Activated gamma-delta T cell treated with Interleukin-2 at 50 U/mL for 16 hours (primary cell): ENCODE results near the gene ZNF579.

ENCODE experiments used
- DNase-seq: peaks from one replicate; pipeline ENCODE4 v3.0.0-alpha.2; 2020

The ZNF579 gene

DNA sequence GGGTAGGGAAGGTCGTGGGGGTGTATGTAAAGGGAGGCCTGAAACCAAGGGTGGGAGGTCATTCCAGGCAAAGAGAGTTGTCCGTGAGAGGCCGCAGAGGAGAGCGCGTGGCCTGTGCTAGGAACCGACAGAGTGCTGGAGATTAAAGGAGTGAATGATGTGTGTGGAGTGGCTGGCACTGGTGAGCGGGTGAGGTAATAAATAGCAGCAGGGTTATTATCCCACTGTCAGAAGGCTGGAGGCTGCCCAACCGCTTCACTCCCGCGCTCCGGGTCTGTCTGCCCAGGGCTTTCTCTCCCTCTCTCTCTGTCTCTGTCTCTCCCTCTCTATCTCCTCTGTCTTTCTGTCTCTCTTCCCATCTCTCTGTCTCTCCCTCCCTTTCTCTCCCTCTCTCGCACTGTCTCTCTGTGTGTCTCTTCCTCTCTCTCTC, 17.4 kb downstream of the ZNF579 start:
- no peak for DNase-seq

GRCh38 chr19:55559684-55560083, 21.0 kb downstream of the ZNF579 start:
- DNase-seq: no peak

- DNase-seq: no peak
These were observed 25.9 kb downstream of the ZNF579 start for GRCh38 chr19:55554741-55555152.

DNA sequence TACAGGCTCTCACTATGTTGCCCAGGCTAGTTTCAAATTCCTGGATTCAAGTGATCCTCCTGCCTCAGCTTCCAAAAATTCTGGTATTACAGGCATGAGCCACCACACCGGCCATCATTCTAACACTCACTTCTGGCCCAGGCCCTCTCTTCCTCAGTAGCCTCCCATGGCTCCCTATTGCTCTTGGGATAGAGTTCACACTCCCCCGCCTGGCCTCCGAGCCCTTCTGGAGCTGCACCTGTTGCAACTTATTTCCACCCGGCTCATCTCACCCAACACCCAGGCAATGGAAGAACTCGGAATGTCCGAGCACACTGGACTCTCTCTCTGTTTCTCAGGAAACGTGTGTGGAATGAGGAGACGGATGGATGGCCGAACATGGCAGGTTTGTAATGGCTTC, 26.3 kb downstream of the ZNF579 start:
- no peak for DNase-seq

DNA sequence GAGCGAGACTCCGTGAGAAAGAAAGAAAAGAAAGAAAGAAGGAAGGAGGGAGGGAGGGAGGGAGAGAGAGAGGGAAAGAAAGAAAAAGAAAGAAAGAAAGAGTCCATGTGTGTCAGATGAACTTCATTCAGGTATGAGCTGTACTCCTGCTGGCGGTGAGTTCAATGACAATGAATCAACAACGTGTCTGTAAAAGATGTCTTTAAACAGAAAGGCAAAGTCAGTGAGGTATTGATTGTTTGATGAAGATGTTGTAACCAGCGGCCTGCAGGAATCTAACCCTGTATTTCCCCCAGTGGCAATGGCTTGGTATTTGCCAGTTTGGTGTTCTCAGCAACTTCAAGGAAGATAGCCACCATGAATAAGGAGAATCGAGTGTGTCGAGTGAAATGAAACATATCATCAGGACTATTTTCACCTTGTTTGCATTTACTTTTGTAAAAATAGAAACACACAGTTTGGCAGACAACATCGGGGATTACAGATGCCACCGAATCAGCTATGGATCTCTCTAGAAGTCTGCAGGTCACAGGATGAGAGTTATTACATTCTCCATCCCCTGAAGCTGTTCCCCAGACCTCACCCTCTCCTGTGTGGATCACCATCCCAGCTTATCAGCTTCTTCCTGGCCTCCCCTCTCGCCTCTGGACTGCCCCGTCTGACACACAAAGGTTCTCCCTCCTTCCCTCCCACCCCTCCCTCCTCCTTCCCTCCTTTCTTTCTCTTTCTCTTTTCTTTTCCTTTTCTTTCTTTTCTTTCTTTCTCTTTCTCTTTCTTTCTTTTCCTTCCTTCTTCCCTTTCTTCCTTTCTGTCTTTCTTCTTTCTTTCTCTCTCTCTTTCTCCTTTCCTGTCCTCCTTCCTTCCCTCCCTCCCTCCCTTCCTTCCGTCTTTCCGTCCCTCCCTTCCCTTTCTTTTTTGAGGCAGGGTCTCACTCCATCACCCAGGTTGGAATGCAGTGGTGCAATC, 27.1 kb downstream of the ZNF579 start:
- DNase-seq: no peak

DNA sequence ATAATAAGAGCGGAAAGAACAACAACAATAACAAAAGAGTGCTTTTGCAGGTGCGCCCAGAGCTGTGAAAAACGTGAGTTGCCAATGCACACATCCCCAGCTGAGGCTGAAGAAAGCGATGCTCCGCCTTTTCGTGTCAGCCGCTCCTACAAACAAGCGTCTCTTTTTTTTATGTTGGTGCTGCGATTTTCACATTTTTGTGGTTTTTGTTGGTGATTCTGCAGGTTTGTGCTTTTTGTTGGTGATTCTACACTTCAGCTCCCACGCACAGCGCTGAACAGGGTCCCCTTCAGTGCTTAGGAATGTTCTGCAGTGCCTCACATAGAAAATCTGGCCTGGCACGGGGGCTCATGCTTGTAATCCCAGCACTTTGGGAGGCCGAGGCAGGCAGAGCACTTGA, 28.0 kb downstream of the ZNF579 start:
- DNase-seq: no peak

GRCh38 chr19:55552206-55552605, 28.4 kb downstream of the ZNF579 start:
- DNase-seq: no peak

- DNase-seq: no peak
These were observed 30.4 kb downstream of the ZNF579 start for GRCh38 chr19:55550321-55550650.

DNA sequence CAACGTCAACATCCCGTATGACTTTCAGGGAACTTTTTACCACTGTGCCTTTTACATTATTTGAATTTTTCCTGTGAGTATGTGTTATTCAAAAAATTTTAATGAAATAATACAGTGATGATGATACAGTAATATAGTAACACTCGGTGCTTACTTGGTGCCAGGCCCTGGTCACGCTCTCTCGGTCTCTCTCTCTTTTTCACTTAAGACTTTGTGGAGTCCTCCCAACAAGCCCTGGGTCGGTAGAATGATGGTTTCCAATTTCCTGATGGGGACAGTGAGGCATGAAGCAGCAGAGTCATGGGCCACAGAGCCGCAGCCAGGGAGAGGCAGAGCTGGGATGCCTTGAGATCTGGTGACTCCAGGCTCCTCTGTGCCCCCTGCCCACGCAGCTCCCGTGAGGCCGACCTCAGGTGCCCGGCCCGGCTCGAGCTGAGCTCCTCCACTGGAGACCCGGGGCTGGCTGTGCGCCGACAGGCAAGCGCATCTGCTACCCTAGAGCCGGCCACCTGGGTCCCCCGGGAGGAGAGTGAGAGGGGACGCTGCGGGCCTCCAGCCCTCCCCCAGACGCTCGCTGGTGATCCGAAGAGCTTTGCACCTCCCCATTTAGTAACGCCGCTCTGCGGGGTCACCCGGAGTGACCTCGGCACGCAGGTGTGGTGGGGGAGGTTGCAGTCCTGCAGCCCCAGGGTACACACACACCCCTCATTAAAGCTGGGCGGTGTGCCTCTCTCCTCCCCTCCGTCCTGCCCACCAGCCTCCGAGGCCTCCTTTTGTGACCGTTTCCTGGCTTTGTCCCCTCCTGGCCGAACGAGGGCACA, 30.9 kb downstream of the ZNF579 start:
- DNase-seq: no peak

DNA sequence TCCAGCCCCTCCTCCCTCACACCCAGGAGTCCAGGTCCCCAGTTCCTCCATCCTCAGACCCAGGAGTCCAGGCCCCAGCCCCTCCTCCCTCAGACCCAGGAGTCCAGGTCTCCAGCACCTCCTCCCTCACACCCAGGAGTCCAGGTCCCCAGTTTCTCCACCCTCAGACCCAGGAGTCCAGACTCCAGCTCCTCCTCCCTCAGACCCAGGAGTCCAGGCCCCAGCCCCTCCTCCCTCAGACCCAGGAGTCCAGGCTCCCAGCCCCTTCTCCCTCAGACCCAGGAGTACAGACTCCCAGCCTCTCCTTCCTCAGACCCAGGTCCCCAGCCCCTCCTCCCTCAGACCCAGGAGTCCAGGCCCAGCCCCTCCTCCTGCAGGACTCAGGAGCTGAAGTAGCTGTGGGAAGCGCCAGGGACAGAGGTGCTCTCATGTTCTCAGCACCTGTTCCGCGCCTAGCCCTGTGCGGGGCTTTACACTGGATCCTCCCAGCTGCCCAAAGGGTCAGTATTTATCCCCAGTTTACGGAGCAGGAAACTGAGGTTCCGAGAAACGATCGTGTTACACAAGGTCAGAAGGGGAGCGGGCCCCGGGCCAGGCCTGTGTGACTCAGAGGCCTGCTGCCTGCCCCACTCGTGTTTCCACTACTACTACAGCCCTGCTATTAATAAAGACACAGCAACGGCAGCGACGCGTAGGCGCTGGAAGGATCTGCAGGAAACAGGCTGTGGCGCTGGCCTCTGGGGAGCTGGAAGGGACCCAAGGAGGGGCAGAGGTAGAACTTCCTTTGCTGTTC, 33.6 kb downstream of the ZNF579 start:
- DNase-seq: no peak

DNA sequence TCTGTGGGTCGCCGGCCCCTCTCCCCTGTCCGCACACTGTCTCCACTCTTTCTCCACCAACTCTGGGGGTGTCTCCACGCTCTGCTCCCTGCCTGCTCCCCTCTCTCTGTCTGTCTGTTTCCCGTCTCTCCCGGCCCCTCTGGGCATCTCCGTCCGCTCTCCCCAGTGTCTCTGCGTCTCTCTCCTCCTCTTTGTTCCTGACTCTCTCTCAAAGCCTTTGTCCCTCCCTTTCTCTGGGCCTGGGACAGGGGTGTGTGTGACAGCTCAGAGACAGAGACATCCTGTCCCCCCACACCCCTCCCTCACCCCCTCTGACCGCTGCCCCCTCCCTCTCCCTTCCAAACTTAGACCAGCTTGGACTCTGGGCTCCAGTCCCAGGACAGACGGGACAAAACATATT, 34.6 kb downstream of the ZNF579 start:
- no peak for DNase-seq

- no peak for DNase-seq
These were observed 35.2 kb downstream of the ZNF579 start, which contains the start of gene SBK3 for GRCh38 chr19:55545443-55545842. Gene SBK3 (minus strand): TSS chr19:55545543. CDS start chr19:55545543, 0 bp downstream.

DNA sequence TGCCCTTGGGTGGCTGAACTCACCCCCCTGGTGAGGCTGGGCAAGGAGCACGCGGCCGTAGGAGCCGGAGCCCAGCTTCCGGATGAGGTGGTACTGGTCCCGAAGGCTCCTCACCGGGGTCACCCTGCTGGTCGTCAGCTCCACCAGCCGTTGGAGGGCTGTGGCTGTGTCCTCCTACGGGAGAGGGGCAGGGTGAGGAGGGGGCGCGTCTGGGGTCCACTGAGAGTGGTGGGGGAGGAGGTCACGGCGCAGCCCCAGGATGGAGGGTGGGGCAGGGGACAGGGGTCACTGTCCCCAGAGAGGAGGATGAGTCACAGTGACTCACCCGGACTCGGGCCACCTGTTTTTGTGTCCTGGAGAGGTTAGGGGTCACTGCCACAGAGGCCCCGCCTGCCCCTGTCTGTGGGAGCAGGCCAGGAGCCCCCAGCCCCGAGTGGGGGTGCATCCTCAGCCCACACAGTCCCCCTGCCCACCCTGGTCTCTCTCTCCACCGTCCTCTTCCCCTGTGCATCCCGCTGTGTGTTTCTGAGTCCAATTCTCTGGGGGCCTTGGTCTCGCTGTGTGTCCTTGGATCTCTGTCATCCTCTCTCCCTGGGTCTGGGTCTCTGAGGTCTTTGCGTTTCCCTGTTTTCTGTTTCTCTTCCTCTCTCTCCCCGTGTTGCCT, 35.7 kb downstream of the ZNF579 start:
- DNase-seq: no peak

- no peak for DNase-seq
These were observed 36.6 kb downstream of the ZNF579 start for GRCh38 chr19:55544014-55544413.

DNA sequence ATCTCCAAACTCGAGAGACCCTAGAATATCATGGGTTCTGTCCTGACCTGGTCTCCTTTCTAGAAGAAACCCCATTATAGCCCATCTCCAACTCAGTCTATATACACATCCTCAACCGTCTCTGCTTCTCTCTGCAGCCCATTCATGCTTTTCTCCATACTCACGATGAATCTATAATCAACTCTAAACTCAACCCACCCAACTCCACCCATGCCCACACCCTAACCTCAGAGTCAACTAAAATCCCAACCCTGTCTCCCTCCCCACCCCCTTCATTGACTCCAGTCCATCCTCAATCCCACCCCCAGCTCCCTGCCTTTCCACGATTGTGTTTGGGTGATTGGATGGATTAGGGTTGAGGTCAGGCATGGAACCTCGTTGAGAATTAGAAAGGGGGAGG, 37.1 kb downstream of the ZNF579 start:
- no peak for DNase-seq

GRCh38 chr19:55542292-55542855, 38.3 kb downstream of the ZNF579 start:
- DNase-seq: no peak

DNA sequence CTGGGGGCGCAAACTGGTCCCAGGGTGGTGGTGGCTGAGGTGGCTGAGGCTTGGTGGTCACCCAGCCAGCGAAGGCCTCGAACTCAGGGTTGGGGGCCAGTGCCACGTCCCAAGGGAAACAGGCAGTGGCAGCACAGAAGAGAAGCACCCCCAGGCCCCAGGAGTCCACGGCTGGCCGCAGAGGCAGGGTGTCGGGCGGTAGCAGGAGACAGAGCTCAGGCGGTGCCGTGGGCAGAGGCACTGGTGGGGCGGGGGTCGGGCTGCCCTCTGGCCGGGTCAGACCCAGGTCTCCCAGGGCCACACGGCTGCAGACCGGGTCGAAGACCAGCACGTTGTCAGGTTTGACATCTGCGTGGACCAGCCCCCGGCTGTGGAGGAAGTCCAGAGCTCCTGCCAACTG, 39.6 kb downstream of the ZNF579 start:
- no peak for DNase-seq

DNA sequence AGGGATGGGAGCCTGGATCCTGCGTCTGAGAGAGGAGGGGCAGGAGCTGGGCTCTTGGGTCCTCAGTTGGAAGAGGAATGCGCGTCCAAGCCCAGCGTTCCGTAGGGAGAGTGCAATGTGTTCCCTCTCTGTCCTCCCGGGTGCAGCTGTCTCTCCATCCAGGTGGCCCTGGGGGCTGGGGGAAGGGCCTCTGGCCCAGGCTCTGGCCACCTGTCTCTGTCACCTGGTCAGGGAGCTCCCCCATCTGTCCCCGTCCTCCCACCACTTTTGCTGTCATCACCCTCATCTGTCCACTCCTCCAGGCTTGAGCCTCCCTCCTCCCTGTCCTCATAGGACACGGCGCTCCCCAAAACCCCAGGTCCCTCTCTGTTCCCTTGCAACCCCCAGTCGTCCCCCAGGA, 40.0 kb downstream of the ZNF579 start:
- DNase-seq: no peak

GRCh38 chr19:55539090-55539984, 41.3 kb downstream of the ZNF579 start:
- DNase-seq: no peak

DNA sequence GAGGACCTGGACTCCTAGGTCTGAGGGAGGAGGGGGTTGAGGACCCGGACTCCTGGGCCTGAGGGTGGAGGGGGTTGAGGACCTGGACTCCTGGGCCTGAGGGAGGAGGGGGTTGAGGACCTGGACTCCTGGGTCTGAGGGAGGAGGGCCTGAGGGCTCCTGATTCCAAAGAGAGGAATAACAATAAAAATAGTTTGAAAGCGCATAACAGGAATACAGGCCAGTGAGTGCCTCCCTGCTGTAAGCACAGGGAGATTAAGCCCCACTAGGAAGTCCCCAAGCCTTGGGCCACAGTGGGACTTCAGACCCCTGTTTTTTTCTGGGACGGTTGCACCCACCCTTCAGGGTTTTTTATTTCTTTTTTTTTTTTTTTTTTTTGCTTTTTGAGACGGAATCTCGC, 42.5 kb downstream of the ZNF579 start:
- no peak for DNase-seq

DNA sequence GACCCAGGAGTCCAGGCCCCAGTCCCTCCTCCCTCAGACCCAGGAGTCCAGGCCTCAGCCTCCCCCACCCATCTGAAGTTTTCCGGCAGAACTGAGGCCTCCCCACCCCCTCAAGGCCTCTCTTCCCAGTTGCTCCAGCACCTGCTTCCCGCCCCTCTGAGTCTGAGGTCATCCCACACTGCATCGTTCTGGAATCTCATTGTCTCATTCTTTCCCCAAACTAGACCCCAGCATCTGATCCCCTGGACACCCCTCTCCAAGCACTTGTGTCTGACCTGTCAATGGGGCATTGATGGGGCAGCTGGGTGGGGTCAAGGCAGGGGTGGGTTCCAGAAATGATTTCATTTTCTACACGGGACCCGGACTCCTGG, 42.9 kb downstream of the ZNF579 start:
- no peak for DNase-seq
